HL-60/S4 treated with retinoic acid at 250 ng/mL for 4 days and 3 days (cell line): Measurements from ENCODE around the gene RBM19.

Source experiments
- in situ Hi-C: fragments of 300-500 bp; cut with MboI; formaldehyde crosslinking; loops from 2 replicates; pipeline ENCODE4 v1.7.0; 2022; ENCODE audit warnings: low sequenced_read_pairs

Gene RBM19

DNA sequence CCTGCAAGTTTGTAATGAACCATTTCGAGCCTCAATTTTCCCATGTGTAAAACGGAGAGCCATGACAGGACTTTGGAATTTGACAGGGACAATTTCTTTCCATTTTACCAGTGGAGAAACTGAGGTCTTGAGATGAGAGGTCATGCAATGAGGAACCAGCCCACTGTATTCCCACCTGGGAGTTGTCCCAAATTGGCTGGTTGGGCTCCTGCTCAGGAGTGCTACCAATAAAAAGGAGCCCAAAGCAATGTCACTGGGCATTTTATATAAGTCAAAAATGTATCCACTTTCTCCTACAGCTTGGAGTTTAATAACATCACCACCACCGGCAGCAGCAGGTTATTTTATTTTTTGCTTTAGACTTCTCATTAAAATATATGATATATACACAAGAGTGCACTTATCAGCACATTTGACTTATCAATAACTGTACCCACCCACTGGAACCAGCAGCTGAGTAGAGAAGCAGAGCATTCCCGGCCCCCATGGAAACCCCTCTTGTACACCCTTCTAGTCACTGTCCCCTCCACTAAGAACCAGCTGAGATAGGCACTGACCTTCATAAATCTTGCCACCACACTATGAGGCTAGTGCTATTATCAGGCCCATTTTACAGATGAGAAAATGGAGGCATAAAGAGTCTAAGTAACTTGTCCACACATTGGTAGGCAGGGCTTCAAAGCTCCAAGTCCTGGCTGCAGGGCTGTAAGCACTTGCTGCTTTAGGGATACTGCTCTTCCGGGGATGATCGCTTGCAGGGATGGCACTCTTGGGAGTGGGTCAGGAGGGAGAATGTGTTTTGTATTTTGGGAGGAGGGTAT is 25.3 kb upstream of the RBM19 start:
- in situ Hi-C loops, result loop anchor here (25.0 kb wide), 1 partner anchor 1921 kb away; no protein-coding TSS in a partner anchor

DNA sequence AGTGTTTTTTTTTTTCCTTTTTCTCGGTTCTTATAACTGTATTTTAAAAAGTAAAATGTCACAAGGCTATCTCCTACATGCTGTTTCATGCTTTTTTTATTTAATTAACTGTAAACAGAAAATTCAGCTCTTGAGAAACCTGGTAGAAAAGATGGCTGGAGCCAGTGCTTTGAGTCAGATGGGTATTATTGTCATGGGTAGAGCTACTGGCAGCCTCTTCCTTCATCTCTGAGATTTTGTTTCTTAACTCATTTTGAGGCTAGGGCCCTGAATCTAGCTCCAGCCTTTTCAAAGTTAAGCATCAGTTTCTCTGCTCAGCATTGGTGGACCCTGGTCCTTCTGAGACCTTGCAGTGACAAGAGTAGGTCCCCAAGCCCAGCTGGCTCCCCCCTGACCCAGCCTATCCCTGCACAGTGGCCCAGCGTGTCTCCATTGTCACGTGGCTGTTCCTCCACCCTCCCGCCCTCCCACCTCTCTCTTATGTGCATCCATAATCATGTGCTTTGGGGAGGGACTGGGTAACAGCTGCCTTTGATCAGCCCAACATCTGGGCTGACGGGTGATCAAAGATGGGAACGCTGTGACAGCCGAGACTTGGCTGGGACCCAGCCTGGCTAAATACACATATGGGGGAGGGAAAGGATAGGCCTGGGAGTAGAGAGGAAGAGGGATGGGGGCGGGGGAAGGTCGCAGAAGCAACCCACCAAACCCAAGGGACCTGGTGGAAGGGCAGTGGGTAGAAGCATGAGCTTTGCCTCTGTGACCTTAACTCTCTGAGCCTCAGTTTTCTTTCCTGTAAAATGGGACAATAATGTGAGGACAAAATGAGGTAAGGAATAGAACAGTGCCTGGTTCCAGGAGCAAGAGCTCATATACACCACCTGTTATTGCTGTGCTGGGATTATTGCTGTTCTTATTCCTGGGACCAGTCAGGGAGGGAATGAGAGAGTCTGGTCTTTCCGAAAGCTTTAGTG is 24.4 kb upstream of the RBM19 start:
- in situ Hi-C loops, result loop anchor here (25.0 kb wide), 1 partner anchor 1922 kb away; no protein-coding TSS in a partner anchor

DNA sequence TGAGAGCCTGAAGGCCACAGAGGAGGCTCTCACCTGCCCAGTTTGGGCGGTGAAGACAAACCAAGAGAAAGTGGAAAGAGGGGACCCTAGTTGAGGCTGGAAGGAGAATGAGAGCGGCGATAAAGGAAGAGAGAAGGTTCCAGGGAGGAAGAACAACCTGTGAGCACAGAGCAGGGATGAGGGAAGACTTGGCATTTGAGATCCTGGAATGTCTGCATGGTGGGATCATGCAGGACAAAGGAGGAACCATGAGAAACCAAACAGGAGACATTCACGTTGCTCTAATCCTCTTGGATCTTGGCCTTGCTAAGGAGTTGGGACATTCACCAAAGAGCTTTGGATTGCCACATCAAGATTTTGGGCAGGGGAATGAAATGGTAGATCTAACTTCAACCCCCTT is 22.9 kb upstream of the RBM19 start:
- in situ Hi-C loops, result loop anchor here (25.0 kb wide), 1 partner anchor 1923 kb away; no protein-coding TSS in a partner anchor

DNA sequence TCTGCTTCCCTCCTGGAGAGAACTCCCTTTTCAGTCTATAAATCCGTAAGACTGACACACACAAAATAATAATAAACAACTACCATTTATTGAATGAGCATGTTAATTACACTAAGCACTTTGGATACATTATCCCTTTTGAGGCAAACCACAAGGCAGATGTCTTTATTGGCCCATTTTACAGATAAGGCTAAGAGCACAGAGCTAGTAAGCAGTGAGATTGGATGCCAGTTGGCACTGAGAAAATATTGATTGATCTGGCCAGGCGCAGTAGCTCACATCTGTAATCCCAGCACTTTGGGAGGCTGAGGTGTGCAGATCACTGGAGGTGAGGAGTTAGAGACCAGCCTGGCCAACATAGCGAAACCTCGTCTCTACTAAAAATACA is 21.9 kb upstream of the RBM19 start:
- in situ Hi-C loops, result loop anchor here (25.0 kb wide), 1 partner anchor 1924 kb away; no protein-coding TSS in a partner anchor

DNA sequence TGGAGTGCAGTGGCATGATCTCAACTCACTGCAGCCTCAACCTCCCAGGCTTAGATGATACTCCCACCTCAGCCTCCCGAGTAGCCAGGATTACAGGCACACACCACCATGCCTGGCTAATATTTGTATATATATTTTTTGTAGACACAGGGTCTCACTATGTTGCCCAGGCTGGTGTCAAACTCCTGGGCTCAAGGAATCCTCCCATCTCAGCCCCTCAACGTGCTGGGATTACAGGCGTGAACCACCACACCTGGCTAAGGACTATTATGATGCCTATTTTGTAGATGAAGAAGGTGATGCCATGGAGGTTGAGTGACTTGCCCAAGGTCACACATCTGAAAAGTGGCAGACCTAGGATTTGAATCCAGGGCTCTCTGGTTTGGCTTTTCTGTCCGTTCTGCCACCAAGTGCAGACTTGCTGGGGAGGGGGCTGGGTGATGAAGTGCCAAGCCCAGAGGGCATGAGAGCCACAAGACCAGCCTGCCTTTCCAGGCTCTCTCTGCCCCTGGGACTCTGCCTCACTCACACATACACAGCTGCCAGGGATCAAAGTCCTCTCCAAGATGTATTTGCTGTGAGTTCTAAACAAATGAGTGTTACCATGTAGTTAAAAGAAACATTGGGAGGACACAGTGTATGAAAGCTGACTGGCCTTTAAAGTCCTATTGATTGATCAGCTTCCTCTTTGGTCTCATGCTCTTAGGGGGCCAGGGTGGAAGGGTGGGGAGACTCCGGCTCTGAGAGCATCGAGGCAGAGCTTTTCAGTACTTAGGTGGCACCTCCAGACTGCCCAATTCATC is 21.3 kb upstream of the RBM19 start:
- in situ Hi-C loops, result loop anchor here (25.0 kb wide), 1 partner anchor 1925 kb away; no protein-coding TSS in a partner anchor

DNA sequence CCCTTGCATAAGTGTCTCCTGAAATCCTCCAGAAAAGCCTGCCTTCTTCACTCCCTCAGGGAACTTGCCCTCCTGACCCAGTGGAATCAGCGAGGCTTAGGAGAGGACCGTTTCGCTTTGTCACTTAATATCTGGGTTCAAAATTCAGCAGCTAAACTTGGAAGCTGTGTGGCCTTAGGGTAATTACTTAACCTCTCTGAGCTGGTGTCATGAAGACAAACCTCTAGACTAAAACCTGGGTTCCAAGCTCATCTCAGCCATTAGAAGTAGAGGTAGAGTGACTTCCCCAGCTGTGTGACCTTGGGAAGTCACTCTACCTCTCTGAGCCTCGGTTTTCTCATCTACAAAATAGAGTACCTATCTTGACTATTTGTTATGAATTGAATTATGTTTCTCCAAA is 18.3 kb upstream of the RBM19 start:
- in situ Hi-C loops, result loop anchor here (25.0 kb wide), 1 partner anchor 1928 kb away; no protein-coding TSS in a partner anchor

DNA sequence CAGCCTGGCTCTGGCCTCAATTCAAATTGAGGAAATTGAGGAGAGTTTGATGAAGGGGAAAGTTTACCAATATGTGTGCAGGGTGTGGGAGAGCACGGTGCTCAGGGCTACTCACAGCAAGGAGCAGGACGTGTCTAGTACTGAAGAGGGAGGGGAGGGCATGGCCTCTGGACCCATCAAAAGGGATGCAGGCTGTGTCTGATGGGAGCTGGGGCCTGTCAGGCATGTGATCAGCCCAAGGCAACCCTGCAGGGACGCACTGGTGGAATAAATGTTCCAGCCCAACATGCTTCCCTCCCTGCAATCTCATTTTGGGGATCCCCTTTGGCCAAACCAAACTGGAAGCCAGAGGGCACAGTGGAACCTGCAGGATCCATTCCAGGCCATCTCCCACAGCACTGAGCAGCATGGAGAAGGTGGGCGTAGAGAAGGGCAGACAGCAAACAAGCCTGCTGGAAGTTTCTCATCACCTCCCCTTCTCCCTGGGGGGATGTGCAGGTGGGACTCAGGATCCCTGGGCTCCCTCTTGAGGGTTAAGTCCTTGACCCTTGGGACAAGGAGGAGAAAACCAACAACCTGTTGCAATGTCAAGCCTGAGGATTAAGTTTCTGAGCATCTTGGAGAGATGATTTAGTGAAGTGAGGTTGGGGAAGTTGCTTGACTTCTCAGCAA is 17.8 kb upstream of the RBM19 start:
- in situ Hi-C loops, result loop anchor here (25.0 kb wide), 1 partner anchor 1928 kb away; no protein-coding TSS in a partner anchor

DNA sequence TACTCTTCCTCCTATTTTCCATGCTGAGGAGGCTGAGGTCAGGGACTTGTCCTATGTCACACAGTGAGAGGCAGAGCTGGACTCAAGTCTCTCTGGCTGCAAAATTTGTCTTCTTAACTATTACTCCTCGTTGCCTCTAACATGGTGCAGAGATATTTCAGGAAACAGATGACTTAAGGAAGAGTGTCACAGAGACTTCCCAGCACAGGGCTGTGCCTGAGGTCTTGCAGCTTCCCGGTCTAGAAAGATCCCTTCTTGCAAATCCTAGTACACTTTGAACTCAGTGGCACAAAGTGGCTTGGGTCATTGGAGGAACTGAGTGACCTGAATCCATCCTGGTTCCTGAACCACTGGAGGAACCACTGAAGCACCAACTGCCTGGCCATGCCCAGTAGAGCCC is 17.1 kb upstream of the RBM19 start:
- in situ Hi-C loops, result loop anchor here (25.0 kb wide), 1 partner anchor 1929 kb away; no protein-coding TSS in a partner anchor

DNA sequence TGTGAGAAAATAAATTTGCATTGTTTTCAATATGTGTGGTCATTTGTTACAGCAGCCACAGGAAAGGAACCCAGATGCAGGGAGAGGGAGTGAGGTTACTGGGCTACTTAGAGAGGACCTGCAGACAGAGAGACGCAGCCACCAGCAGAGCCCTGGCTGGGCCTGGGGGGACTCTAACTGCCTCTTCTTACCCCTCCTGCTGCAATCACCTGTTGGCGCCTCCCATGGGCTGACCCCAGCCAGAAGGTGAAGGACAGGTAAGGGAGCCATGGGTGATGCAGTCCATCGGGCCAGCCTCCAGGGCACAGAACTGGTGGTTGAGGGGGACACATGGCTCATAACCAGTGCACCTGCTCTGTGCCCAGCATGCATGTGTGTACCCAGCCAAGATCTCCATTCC is 15.8 kb upstream of the RBM19 start:
- in situ Hi-C loops, result loop anchor here (25.0 kb wide), 1 partner anchor 1930 kb away; no protein-coding TSS in a partner anchor

DNA sequence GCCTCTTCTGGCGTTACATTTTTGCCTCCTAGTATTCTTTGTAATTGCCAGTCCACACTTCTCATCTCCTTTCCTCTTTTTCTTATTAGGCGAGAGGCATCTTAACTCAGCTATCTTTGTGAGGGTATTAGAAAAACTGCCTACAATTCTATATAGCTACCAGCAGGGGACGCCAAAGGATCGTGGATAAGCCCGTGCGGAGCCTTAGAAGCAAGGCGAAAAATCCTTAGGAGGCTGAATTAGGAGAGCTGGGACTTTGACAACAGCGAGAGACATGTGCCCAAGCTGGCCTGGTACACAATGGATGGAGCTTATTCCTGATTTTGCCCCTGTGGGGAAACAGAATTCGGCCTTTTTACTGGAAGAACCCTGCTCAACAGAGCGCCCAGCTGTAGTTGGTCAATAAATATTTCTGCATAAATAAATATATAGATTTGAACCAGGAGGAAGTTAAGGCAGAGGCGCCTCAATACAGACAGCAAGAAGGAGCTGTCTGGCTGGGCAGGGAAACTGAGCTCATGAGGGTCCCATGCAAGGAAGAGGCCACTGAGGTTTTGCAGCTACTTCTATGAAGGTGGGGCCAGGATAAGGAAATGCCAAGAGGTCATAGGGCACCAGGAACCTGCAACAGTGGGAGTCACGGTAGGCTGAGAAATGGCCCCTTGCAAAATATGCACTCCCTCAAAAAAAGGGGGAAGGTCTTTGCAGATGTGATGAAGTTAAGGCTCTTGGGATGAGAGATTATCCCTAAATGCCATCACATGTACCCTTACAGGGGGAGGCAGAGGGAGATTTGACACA is 14.6 kb upstream of the RBM19 start:
- in situ Hi-C loops, result loop anchor here (25.0 kb wide), 1 partner anchor 1932 kb away; no protein-coding TSS in a partner anchor

DNA sequence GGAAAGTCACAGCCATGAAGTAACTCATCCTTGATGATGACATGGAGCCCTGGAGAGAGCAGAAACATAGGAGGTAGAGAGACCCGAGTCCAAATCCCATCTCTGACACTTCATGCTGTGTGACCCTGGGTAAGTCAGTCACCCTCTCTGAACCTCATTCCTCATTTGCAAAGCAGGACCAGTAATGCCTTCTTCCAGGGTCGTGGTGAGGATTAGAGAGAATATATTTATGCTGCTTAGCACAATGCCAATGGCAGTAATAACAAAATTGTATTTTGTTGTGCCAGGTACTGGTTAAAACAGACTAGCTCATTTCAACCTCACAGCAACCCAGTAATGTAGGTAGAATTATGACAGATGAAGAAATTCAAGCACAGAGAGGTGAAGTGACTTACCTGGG is 13.9 kb upstream of the RBM19 start:
- in situ Hi-C loops, result loop anchor here (25.0 kb wide), 1 partner anchor 1932 kb away; no protein-coding TSS in a partner anchor

DNA sequence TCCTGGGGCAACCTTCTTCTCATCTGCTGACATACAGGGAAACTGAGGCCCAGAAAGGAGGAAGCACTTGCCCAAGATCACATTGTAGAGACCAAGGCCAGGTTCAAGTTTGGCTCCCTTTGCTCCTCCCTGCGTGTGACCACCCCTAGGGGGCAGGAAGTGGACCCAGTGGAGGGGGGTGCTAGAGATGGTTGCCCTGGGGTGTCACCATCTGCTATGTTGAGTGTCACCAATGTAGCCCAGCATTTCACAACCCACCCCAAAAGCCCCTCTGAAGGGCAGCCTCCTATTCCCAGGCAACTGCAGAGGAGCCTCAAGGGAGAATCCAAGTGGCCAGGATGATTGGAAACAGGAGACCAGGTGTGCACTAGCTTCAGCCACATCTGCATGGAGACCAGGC is 12.0 kb upstream of the RBM19 start:
- in situ Hi-C loops, result loop anchor here (25.0 kb wide), 1 partner anchor 1934 kb away; no protein-coding TSS in a partner anchor

DNA sequence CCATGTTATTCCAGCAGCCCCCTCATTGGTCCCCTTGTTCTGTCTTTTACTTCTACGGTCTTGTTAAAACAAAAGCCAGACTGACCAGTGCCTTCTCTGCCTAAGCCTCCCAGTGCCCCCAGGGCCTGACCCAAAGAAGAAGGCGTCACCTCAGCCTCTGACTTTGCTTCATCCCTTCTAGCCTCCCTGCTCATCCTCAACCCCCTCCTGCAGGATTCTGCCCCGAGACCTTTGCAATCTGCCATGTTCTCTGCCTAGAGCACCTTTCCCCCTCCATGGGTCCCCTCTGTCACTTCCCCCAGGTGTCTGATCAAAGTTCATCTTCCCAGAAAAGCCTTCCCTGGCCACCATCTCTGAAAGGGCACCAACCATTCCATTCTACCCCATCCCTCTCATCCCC is 7.9 kb upstream of the RBM19 start:
- in situ Hi-C loops, result no loop called here

DNA sequence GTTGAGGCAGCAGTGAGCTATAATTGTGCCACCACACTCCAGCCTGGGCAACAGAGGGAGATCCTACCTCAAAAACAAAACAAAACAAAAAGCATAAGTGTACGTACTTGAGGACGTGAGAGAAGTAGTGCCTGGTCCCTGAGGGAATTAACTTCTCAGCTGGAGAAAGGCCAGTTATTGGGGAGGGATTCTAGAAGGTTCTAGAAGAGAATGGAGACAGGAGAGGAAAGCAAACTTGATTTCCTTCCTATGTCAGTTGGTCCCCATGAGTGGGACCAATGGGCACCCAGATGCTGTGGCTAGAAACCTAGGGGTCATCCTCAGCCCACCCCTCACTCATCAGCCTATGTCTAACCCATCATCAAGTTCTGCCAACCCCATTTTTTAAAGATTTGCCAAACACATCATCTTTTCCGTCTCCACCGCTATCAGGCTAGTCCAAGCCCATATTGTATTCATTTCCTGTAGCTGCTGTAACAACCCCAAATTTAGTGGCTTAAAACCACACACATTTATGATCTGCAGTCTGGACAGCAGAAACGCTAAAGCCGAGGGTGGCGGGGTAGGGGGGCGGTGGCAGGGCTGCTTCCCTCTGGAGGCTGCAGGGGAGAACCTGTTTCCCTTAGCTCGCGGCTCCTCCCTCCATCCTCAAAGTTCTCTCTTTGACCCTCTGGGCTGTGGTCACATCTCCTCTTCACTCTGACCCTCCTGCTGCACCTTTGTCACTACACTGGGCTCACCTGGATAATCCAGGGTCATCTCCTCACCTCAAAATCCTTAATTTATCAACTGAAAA is 7.2 kb upstream of the RBM19 start:
- in situ Hi-C loops, result no loop called here

DNA sequence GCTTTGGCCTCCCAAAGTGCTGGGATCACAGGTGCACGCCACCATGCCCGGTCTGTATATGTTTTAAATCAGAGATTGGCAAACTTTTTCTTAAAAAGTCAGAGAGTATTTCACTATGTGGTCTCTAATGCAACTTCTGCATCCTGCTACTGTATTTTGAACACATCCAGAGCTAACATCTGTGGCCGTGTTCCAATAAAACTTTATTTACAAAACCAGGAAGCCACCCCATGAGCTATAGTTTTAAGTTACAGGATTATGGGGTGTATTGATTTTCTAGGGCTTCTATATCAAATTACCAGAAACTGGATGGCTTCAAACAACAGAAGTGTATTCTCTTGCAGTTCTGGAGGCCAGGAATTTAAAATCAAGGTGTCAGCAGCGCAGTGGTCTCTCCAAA is 5.3 kb upstream of the RBM19 start:
- in situ Hi-C loops, result no loop called here

DNA sequence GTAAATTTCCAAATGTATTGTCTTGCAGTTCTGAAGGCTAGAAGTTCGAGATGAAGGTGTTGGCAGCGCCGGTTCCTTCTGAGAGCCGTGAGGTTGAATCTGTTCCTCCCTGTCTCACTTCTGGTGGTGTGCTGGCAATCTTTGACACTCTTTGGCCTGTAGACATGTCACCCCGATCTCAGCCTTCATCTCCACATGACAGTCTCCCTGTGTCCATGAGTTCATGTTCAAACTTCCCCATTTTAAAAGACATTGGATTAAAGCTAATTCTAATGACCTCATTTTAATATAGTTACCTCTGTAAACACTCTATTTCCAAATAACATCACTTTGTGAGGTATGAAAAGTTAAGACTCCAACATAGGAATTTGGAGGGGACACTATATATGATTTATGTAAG is 4.1 kb upstream of the RBM19 start:
- in situ Hi-C loops, result no loop called here

DNA sequence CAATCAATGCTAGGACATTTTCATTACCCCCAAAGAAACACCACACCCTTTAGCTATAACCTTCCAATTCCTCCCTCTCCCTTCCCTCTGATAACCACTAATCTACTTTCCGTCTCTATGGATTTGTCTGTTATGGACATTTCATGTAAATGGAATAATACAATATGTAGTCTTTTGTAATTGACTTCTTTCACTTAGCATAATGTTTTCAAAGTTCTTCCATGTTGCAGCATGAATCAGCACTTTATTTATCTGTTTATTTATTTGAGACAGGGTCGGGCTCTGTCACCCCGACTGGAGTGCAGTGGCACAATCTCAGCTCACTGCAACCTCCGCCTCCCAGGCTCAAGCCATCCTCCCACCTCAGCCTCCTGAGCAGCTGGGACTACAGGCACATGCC is 1.2 kb upstream of the RBM19 start:
- in situ Hi-C loops, result no loop called here

DNA sequence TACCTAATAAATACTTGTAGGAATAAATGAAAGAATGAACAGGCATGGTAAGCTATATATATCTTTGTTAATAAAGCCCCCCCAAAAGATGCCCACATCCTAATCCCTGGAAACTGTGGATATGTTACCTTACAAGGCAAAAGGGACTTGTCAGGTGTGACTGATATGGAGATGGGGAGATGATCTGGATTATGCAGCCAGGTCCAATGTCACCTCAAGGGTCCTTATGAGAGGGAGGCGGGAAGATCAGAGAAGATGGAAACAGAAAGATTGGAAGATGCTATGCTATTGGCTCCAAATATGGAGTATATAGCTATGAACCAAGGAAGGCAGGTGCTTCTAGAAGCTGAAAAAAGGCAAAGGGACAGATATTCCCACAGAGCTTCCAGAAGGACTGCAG is 3.4 kb downstream of the RBM19 start:
- in situ Hi-C loops, result no loop called here
